Measurements from ENCODE around the gene SGSM1. TPM values are rescaled to one million over a fixed set of nuclear protein-coding genes. Genes with fewer than 3 reads are reported as not detected.

The SGSM1 gene
- total RNA-seq, 1 experiment from 2014 or later, result 5.1 TPM

DNA sequence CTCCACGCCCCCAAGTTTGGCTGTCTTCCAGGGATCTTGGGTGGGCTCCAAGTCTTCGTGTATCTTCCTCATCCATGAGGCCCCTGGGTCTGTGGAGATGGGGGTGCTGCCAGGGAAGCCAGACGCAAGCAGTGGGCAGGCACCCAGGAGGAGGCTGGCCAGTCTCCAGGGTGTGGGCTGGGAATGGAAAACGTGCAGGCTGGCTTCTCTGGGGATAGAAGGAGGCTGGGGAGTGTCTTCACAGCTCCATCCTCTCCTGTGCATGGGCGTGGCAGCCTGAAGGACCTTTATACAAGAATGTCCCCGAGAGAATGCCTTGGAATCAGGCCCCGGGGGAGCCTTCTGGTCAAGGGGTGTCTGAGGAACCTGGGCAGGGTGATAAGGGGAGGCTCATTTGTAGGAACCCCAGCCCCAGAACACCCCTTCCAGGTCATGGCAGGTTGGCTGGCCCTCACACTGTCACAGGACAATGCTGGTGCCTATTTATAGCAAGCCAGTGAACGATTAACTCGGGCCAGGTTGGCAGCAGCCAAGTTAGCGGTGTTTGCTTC lies 14.0 kb downstream of the SGSM1 start (continued):
- TF ChIP-seq POLR2AphosphoS5 (IDR thresholded peaks at IDR 0.05; ENCODE audit: low read depth, low read length), result no peak
- TF ChIP-seq CEBPB (IDR thresholded peaks at IDR 0.05; ENCODE audit: low read depth), result no peak

DNA sequence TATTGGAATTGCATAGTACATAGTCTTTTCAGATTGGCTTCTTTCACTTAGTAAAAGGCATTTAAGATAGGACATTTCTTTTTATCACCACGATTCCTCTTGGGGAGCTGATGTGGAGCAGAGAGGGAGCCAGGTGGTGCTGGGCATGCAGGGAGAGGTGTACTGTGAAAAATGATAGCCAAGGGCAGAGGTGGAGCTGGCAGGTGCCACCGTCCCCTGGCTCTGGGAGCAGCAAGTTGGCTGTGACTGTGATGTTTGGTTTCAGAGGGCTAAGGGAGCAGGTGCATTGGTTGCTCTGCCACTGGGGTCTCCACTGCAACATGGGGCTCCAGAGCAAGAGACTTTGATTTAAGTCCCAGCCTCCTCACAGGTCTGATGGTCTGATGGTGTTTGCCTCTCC lies 16.5 kb downstream of the SGSM1 start:
- Histone ChIP-seq H2AFZ (ENCODE audit: low read depth, low read length, poor library complexity, severe bottlenecking) (no peak overlapping the region), H3K36me3 (ENCODE audit: control insufficient read depth in 1 of 2, insufficient read depth in 2 of 2, low read length in 2 of 2) (no peaks in the 10 kb centered on the region), H3K9me3 (ENCODE audit: control insufficient read depth in 1 of 2, insufficient read depth in 1 of 2, low read depth in 1 of 2, low read length in 2 of 2) (no peaks in the 10 kb centered on the region), H3K4me3 (replicated peaks in 1 of 2; ENCODE audit: low read depth in 1 of 2, low read length in 2 of 2) (no peak overlapping the region), H4K20me1 (ENCODE audit: insufficient read depth) (no peaks in the 10 kb centered on the region), H3K9ac (ENCODE audit: low read length) (no peak overlapping the region), H3K27ac (ENCODE audit: low read depth, low read length) (no peak overlapping the region), H3K27me3 (ENCODE audit: insufficient read depth, low read length) (no peaks in the 10 kb centered on the region), H3K9me2 (ENCODE audit: insufficient read depth) (no peaks in the 10 kb centered on the region), H3K4me2 (ENCODE audit: low read length) (no peak overlapping the region), H3K79me2 (ENCODE audit: insufficient read depth, low read length) (no peaks in the 10 kb centered on the region), H3K4me1 (ENCODE audit: control insufficient read depth in 1 of 2, insufficient read depth in 2 of 2, low read length in 2 of 2) (peaks cover 13 to 15% of the 10 kb centered on the region in 2 experiments; a peak in 3 of 4 replicates)
- intact Hi-C loops (cut with micrococcal nuclease), result no loop called here
- RAD21 ChIA-PET (ENCODE audit: low non-redundant PET in 1 of 2, low total read pairs in 2 of 2, uncharacterized antibody in 2 of 2, unreplicated experiment in 2 of 2), result no interaction called here
- CTCF ChIA-PET, result no interaction called here
- ATAC-seq (no peak), DNase-seq (ENCODE audit: low read depth, low spot score) (no peak)
- TF ChIP-seq CTCF (IDR thresholded peaks at IDR 0.05 in 2 of 3, conservative IDR thresholded peaks at IDR 0.05 in 1 of 3; ENCODE audit: borderline replicate concordance in 1 of 3, insufficient read depth in 1 of 3, low read depth in 2 of 3, low read length in 2 of 3) (no peak), EZH2 (IDR thresholded peaks at IDR 0.05) (no peak), SRF (IDR thresholded peaks at IDR 0.05; ENCODE audit: low read depth) (no peak), YY1 (IDR thresholded peaks at IDR 0.05; ENCODE audit: extremely low read depth, insufficient replicate concordance, low read depth, low read length) (no peak), EZH2phosphoT487 (IDR thresholded peaks at IDR 0.05; ENCODE audit: borderline replicate concordance) (no peak), ZNF274 (IDR thresholded peaks at IDR 0.05; ENCODE audit: low read depth, low read length) (no peak), POLR2AphosphoS5 (IDR thresholded peaks at IDR 0.05; ENCODE audit: low read depth, low read length) (no peak), REST (IDR thresholded peaks at IDR 0.05; ENCODE audit: low read depth) (no peak), MAX (IDR thresholded peaks at IDR 0.05) (no peak), EGR1 (IDR thresholded peaks at IDR 0.05; ENCODE audit: low read depth) (no peak), CEBPB (IDR thresholded peaks at IDR 0.05; ENCODE audit: low read depth) (no peak), FOSL1 (IDR thresholded peaks at IDR 0.05; ENCODE audit: low read depth) (no peak)
- POLR2A ChIA-PET, result no interaction called here
- no TSS peak for BruUV-seq (replicated peaks)
